Measurements from ENCODE around the gene TMPRSS11D. TPM values are rescaled to one million over a fixed set of nuclear protein-coding genes. Genes with fewer than 3 reads are reported as not detected.
A peak's percentile ranks its signal among the peaks of the same experiment; 100 is the strongest.

TMPRSS11D gene
- total RNA-seq, 1 experiment from 2014 or later = not detected

DNA sequence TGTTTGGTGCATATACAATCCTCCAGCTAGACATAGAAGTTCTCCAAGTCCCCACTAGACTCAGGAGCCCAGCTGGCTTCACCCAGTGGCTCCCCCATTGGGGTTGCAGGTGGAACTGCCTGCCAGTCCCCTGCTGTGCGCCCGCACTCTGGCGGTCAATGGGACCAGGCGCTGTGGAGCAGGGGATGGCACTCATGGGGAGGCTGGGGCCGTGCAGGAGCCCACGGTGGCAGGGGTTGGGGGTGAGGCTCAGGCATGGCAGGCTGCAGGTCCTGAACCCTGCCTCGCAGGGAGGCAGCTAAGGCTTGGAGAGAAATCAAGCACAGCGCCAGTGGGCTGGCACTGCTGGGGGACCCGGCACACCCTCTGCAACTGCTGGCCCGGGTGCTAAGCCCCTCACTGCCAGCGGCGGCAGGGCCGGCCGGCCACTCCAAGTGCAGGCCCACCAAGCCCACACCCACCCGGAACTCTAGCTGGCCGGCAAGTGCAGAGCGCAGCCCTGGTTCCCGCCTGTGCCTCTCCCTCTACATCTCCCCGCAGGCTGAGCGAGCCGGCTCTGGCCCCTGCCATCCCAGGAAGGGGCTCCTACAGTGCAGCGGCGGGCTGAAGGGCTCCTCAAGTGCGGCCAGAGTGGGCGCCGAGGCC is 12.7 kb upstream of the TMPRSS11D start:
- Histone ChIP-seq H3K4me3 (no peak overlapping the region), H3K27me3 (no peaks in the 10 kb centered on the region), H3K9me3 (no peaks in the 10 kb centered on the region), H3K36me3 (no peaks in the 10 kb centered on the region)
- no peak for DNase-seq

DNA sequence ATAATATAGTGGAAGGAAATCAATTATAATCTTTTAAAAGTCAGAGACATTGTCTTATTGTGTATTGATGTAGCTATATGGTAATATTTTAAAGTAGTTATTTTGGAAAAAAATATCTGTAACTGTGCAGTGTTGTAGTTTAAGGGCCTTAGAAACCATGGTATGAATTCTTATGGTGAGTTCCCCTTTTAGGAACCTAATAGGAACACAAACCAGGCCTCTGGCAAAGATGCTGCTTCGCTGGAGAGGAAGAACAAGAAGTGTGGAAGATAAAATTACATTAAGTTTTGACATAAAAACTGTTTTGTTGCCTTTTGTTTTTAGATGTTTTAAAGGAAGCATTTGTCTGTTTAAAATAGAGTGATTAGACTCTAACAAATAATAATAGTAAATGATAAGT is 10.9 kb upstream of the TMPRSS11D start:
- H3K4me3 ChIP-seq = no peak overlapping the region

GRCh38 chr4:67892905-67893304 is 9.1 kb upstream of the TMPRSS11D start:
- Histone ChIP-seq H3K27me3 (no peaks in the 10 kb centered on the region), H3K36me3 (no peaks in the 10 kb centered on the region), H3K9me3 (no peaks in the 10 kb centered on the region), H3K4me3 (no peak overlapping the region)
- DNase-seq = no peak

More for the DNA sequence above, 10.9 kb upstream of the TMPRSS11D start:
- Histone ChIP-seq H3K27me3 (no peaks in the 10 kb centered on the region), H3K36me3 (no peaks in the 10 kb centered on the region), H3K9me3 (no peaks in the 10 kb centered on the region)
- no peak for DNase-seq

DNA sequence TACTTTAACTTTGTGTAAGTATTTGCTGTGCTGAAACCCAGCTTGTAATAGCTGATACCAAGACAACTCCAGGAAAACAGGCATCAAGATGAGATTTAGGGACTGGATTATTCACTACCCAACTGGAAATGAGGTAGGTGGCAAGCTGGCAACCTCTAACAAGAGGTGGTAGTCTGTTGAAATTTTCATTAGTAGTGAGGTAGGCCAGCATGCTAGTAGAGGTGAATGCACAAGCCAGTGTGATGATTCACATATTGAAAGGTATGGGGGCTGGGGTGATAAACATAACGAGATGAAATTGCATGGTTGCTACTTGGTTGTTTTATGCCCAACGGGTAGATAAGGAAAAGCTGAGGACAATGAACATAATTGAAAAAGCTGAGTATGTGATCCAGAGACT is 8.5 kb upstream of the TMPRSS11D start:
- Histone ChIP-seq H3K27me3 (no peaks in the 10 kb centered on the region), H3K36me3 (no peaks in the 10 kb centered on the region), H3K9me3 (no peaks in the 10 kb centered on the region), H3K4me3 (no peak overlapping the region)
- no peak for DNase-seq

DNA sequence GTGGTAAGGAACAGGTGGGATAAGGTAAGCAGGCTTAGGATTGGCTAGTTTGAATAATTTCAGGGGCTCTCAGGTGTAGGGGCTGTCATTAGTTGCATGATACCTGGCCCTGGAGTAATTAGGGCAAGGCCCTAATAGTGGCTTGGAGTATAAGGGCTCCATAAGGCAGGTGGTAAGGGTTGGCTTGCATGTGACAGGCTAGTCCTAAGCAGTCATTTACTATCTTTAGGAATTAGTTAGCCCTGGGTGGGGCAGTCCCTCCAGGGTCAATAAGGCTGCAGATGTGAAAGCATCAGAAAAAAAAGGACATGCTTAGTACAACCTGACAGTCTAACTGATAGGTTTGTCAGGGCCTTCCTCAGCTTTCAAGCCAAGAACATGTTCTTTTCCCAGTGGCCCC is 7.8 kb upstream of the TMPRSS11D start:
- no peaks in the 10 kb centered on the region for H3K9me3 ChIP-seq
- no peaks in the 10 kb centered on the region for H3K36me3 ChIP-seq
- H3K4me3 ChIP-seq = no peak overlapping the region
- DNase-seq = no peak
- no peaks in the 10 kb centered on the region for H3K27me3 ChIP-seq

DNA sequence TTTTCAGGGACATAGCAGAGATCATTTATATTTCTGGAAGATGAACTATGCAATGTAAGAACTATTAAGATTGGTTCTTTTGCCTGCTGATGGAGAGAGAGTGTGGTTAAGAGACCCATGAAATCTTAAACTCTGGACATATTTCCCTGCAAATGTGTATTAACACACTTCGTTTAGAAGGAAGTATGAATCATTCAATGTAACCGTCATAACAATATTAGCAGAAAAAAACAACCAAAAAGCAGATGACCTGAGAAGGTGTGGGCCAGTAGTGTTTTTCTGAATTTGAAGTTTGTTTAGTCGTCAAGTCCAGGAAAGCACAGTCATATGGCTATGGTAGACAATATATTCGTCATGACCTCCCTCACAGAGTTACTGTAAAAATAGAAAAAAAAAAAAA is 2.5 kb upstream of the TMPRSS11D start:
- no peak for DNase-seq

GRCh38 chr4:67885762-67886161 is 2.0 kb upstream of the TMPRSS11D start:
- no peaks in the 10 kb centered on the region for H3K36me3 ChIP-seq
- H3K27me3 ChIP-seq = no peaks in the 10 kb centered on the region
- no peaks in the 10 kb centered on the region for H3K9me3 ChIP-seq
- no peak overlapping the region for H3K4me3 ChIP-seq
- DNase-seq = peak; percentile 77

More for the DNA sequence above, 2.5 kb upstream of the TMPRSS11D start:
- H3K4me3 ChIP-seq = no peak overlapping the region
- H3K27me3 ChIP-seq = no peaks in the 10 kb centered on the region
- no peaks in the 10 kb centered on the region for H3K9me3 ChIP-seq
- H3K36me3 ChIP-seq = no peaks in the 10 kb centered on the region

DNA sequence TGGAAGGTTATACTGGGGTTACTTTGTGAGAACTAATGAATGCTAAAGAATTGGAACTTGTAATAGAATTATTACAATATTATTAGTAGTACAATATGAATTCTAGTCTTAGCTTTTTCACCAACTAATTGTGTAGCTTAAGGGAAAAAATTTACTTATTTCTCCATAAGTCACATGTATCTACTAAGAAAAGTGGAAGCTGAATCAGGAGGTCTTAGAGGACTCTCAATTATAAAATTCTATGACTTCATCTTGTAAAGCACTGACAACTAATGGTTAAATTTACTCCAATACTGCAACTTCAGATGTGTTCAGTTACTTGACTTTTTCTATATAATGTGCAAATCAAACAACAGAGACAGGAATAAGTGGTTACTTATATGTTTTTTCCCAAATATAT is 899 bp upstream of the TMPRSS11D start:
- H3K36me3 ChIP-seq = no peaks in the 10 kb centered on the region
- H3K27me3 ChIP-seq = no peaks in the 10 kb centered on the region
- no peaks in the 10 kb centered on the region for H3K9me3 ChIP-seq
- DNase-seq = no peak
- no peak overlapping the region for H3K4me3 ChIP-seq

- no peaks in the 10 kb centered on the region for H3K9me3 ChIP-seq
- DNase-seq = no peak
- no peaks in the 10 kb centered on the region for H3K27me3 ChIP-seq
- H3K36me3 ChIP-seq = no peaks in the 10 kb centered on the region
- no peak overlapping the region for H3K4me3 ChIP-seq
These were observed 344 bp downstream of the TMPRSS11D start for GRCh38 chr4:67883458-67883857.

DNA sequence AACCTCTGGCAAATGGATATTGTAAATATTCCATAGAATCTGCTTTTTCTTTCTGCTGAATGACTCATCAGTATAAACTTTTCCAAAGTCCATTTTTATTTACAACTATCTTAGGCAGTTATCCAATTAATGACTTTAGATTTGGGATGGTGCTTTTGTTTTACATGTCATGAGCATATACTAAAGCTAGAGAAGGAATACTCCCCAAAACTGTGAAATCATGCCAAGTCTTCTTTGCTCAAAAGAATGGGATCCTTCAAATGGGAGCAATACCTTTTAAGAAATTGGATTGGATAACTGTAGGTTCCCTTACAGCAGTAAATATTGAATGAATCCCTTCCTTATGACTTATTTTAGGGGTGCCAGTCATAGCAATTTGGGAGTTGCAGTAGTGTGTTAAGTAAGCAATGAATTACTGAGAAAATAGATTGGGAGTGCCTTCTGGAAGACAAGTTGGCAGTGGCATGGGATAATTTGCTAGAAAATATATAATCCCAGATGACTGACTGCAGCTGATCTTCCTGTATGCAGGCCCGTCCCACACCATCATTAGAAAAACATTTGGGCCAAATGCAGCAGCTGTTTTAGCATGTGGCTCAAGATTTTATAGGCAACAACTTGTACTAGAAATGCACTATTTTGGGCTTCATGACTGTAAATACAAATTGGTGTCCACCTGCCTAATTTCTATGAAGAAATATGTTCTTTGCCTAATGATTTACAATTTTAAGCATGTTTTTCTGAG is 2.8 kb downstream of the TMPRSS11D start:
- DNase-seq = peak; percentile 1

GRCh38 chr4:67879486-67879885 is 4.3 kb downstream of the TMPRSS11D start:
- no peaks in the 10 kb centered on the region for H3K9me3 ChIP-seq
- no peak for DNase-seq
- H3K36me3 ChIP-seq = no peaks in the 10 kb centered on the region
- no peak overlapping the region for H3K4me3 ChIP-seq
- H3K27me3 ChIP-seq = no peaks in the 10 kb centered on the region

More for the DNA sequence above, 2.8 kb downstream of the TMPRSS11D start:
- Histone ChIP-seq H3K27me3 (no peaks in the 10 kb centered on the region), H3K36me3 (no peaks in the 10 kb centered on the region), H3K9me3 (no peaks in the 10 kb centered on the region), H3K4me3 (no peak overlapping the region)

DNA sequence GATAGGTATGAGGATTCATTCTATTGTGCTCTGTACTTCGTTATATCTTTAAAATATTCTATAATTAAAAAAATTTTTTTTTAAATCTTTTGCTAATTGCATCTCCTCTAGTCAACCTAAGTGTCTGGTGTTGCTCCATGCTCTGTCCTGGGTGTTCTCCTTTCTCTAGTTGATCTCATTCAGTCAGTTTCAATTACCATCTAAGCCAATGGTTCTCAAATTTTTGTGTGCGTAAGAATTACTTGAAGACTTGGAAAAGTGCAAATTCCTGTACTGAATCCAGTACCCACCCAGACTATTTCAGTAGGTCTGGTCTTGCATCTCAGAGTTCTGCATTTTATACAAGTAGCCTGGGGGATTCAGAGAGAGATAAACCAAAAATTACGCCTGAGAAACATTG is 6.7 kb downstream of the TMPRSS11D start:
- H3K27me3 ChIP-seq = no peaks in the 10 kb centered on the region
- DNase-seq = no peak
- no peak overlapping the region for H3K4me3 ChIP-seq
- H3K36me3 ChIP-seq = no peaks in the 10 kb centered on the region
- no peaks in the 10 kb centered on the region for H3K9me3 ChIP-seq

- Histone ChIP-seq H3K9me3 (no peaks in the 10 kb centered on the region), H3K4me3 (no peak overlapping the region), H3K36me3 (no peaks in the 10 kb centered on the region), H3K27me3 (no peaks in the 10 kb centered on the region)
- DNase-seq = no peak
These were observed 8.8 kb downstream of the TMPRSS11D start for GRCh38 chr4:67874986-67875385.

DNA sequence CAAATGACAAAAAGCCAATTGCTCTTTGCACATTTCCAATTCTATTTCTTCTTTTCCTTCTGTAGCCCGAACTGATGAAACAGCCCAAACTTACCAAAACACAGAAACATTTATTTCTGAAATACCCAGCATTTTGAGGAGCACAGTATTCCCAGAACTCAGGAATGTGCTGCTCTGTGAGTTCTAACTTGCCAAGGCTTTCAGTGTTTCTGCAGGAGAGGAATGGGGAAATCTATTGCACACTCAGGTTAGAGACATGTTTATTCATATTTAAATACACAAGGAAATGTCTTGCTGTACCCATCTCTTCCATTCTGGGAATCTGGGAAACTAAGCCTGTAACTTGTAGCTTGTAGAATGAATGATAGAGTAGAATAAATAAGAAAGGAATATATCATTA is 10.7 kb downstream of the TMPRSS11D start:
- Histone ChIP-seq H3K9me3 (no peaks in the 10 kb centered on the region), H3K36me3 (no peaks in the 10 kb centered on the region), H3K27me3 (no peaks in the 10 kb centered on the region), H3K4me3 (no peak overlapping the region)
- DNase-seq = no peak

DNA sequence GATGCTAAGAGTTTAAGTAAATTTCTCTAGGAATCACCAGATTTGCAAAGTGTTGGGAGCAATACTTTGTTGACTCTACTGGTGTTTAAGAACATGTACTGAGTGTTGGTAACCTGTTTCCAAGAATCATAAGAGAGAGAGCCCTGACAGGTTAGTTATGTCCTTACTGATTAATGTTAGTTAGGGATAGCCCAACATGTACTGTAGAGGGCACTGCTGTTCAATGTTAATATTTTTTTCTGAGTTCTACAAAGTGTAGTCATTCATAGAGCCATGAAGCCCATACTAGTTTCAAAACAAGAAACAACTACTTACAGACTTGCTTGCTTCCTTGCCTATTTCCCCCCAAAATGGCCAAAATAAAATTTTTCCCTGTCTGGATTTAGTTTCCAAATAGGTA is 11.9 kb downstream of the TMPRSS11D start:
- DNase-seq = no peak
- no peaks in the 10 kb centered on the region for H3K36me3 ChIP-seq
- H3K27me3 ChIP-seq = no peaks in the 10 kb centered on the region
- no peak overlapping the region for H3K4me3 ChIP-seq
- H3K9me3 ChIP-seq = no peaks in the 10 kb centered on the region

GRCh38 chr4:67869580-67870190 is 14.1 kb downstream of the TMPRSS11D start:
- H3K27me3 ChIP-seq = no peaks in the 10 kb centered on the region
- H3K36me3 ChIP-seq = no peaks in the 10 kb centered on the region
- no peak for DNase-seq

GRCh38 chr4:67861513-67861912 is 22.3 kb downstream of the TMPRSS11D start:
- no peak for DNase-seq
- no peaks in the 10 kb centered on the region for H3K9me3 ChIP-seq
- no peak overlapping the region for H3K4me3 ChIP-seq
- H3K36me3 ChIP-seq = no peaks in the 10 kb centered on the region
- H3K27me3 ChIP-seq = no peaks in the 10 kb centered on the region

More at GRCh38 chr4:67869580-67870190, 14.1 kb downstream of the TMPRSS11D start:
- Histone ChIP-seq H3K4me3 (no peak overlapping the region), H3K9me3 (no peaks in the 10 kb centered on the region)

GRCh38 chr4:67853336-67853735 is 30.5 kb downstream of the TMPRSS11D start:
- Histone ChIP-seq H3K27me3 (no peaks in the 10 kb centered on the region), H3K36me3 (no peaks in the 10 kb centered on the region), H3K9me3 (no peaks in the 10 kb centered on the region), H3K4me3 (no peak overlapping the region)
- DNase-seq = no peak
